Smooth muscle cell (in vitro differentiated cells): Measurements from ENCODE around the gene RGS7. TPM values are rescaled to one million over a fixed set of nuclear protein-coding genes. Genes with fewer than 3 reads are reported as not detected.

ENCODE experiments used
- DNase-seq: peaks from one replicate; lab custom pipeline; 2025; ENCODE audit not compliant: unreplicated experiment; lab: John Stamatoyannopoulos, UW
- H2AFZ ChIP-seq: fragments of 200-600 bp; sonication (generic); 2 replicates; pipeline ENCODE4 v1.6.0; 2016; ENCODE audit warnings: antibody characterized with exemption, low read depth, mild to moderate bottlenecking
- H3F3A ChIP-seq: fragments of 200-600 bp; sonication (generic); 2 replicates; pipeline ENCODE4 v1.6.0; 2017; ENCODE audit warnings: antibody characterized with exemption, low read depth
- H3K27ac ChIP-seq: fragments of 200-600 bp; sonication (generic); 2 replicates; pipeline ENCODE4 v1.5.1; 2016; ENCODE audit warnings: low read depth, mild to moderate bottlenecking
- H3K27me3 ChIP-seq: fragments of 200-600 bp; sonication (generic); 2 replicates; pipeline ENCODE4 v1.6.1; 2016; ENCODE audit warnings: low read depth, mild to moderate bottlenecking
- H3K36me3 ChIP-seq: fragments of 200-600 bp; sonication (generic); 2 replicates; pipeline ENCODE4 v1.5.1; 2016; ENCODE audit warnings: low read depth
- H3K4me1 ChIP-seq: fragments of 200-600 bp; sonication (generic); 2 replicates; pipeline ENCODE4 v1.5.1; 2016; ENCODE audit warnings: low read depth
- H3K4me2 ChIP-seq: fragments of 200-600 bp; sonication (generic); 2 replicates; pipeline ENCODE4 v1.6.0; 2016; ENCODE audit warnings: mild to moderate bottlenecking
- H3K4me3 ChIP-seq: fragments of 200-600 bp; sonication (generic); 2 replicates; pipeline ENCODE4 v1.5.1; 2016; ENCODE audit warnings: mild to moderate bottlenecking
- H3K79me2 ChIP-seq: fragments of 200-600 bp; sonication (generic); 2 replicates; pipeline ENCODE4 v1.6.0; 2016; ENCODE audit warnings: low read depth, mild to moderate bottlenecking
- H3K9ac ChIP-seq: fragments of 200-600 bp; sonication (generic); 2 replicates; pipeline ENCODE4 v1.6.0; 2016; ENCODE audit warnings: low read depth
- H3K9me3 ChIP-seq: fragments of 200-600 bp; sonication (generic); replicated peaks from 2 replicates; pipeline ENCODE4 v1.5.1; 2016; ENCODE audit warnings: low read depth
- H4K20me1 ChIP-seq: fragments of 200-600 bp; sonication (generic); 2 replicates; pipeline ENCODE4 v1.6.0; 2016; ENCODE audit warnings: low read depth
- WGBS: methylation state at CpG from one replicate; pipeline ENCODE4 v1.1.7; 2016; ENCODE audit warnings: low lambda C conversion rate; 5-methylcytosine and 5-hydroxymethylcytosine counted together
- polyA plus RNA-seq: library from polyadenylated mRNA; unstranded; fragments of >200 nt; fragmentation: Nextera tagmentation; extraction: Ambion mirVana; gene quantifications from 2 replicates; pipeline ENCODE4 v1.2.1, GENCODE V29; 2016
- total RNA-seq: library from RNA; depleted of rRNA; stranded (reverse); fragments of >200 nt; gene quantifications from 2 replicates; pipeline ENCODE4 v1.2.3, GENCODE V29; 2014
- TF ChIP-seq, protein P1 (sequence below): fragments of 200-600 bp; sonication (generic); IDR thresholded peaks from 2 replicates; pipeline ENCODE4 v1.5.1; 2017; ENCODE audit warnings: borderline replicate concordance, mild to moderate bottlenecking, antibody characterized with exemption; ENCODE audit not compliant: insufficient read depth, poor library complexity, severe bottlenecking

The RGS7 gene
- total and polyA plus RNA-seq, 2 experiments from 2014 or later = 0.16 TPM; not detected in 1

DNA sequence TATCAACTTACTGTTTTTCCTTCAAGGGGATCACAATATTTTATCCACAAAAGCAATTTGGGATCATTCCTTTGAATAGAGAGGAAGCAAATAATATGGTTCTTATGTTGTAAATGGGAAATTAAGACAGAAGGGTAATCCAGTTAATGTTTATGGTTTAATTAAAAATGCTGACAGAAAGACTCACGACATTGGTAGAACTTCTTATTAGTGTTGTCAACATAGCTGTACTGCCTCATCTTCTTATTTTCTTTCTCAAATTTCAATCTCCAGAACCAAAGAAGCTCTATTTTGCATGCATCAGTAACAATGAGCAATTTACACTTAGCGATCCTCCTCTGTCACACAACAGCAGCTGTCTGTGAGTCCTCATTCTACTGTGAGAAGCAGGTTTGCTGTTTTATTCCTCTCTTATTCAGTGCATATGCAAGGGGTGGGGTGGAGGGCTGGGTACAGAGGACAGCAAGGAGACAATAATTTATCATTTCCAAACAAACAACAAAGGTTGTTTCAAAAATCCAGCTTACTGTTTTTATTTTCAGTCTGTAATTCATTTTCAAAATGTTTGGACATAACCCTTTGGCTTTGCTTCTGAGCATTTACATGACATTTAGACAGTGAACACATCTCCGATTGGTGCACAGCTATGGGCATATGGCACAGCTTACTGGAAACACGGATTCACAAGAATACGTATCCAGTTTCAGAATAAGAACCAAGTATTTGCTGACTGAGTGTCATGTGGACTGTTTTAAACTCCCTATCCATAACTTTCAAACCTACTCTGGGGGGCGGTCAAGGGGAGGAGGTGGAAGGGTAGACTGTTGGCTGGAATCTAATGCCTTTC is 335.9 kb downstream of the RGS7 start:
- DNase-seq = no peak
- Histone ChIP-seq H3K27ac (no peak overlapping the region), H3K4me1 (no peaks in the 10 kb centered on the region), H3K27me3 (no peaks in the 10 kb centered on the region), H4K20me1 (no peaks in the 10 kb centered on the region), H3F3A (no peaks in the 10 kb centered on the region), H3K9me3 (no peaks in the 10 kb centered on the region), H3K9ac (no peak overlapping the region), H2AFZ (no peak overlapping the region), H3K36me3 (no peaks in the 10 kb centered on the region), H3K4me3 (no peak overlapping the region), H3K4me2 (no peak overlapping the region), H3K79me2 (no peaks in the 10 kb centered on the region)
- TF ChIP-seq, protein P1, sequence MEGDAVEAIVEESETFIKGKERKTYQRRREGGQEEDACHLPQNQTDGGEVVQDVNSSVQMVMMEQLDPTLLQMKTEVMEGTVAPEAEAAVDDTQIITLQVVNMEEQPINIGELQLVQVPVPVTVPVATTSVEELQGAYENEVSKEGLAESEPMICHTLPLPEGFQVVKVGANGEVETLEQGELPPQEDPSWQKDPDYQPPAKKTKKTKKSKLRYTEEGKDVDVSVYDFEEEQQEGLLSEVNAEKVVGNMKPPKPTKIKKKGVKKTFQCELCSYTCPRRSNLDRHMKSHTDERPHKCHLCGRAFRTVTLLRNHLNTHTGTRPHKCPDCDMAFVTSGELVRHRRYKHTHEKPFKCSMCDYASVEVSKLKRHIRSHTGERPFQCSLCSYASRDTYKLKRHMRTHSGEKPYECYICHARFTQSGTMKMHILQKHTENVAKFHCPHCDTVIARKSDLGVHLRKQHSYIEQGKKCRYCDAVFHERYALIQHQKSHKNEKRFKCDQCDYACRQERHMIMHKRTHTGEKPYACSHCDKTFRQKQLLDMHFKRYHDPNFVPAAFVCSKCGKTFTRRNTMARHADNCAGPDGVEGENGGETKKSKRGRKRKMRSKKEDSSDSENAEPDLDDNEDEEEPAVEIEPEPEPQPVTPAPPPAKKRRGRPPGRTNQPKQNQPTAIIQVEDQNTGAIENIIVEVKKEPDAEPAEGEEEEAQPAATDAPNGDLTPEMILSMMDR = no peak
- 95% methylated on average over 6 of the region's 6 CpGs for WGBS

DNA sequence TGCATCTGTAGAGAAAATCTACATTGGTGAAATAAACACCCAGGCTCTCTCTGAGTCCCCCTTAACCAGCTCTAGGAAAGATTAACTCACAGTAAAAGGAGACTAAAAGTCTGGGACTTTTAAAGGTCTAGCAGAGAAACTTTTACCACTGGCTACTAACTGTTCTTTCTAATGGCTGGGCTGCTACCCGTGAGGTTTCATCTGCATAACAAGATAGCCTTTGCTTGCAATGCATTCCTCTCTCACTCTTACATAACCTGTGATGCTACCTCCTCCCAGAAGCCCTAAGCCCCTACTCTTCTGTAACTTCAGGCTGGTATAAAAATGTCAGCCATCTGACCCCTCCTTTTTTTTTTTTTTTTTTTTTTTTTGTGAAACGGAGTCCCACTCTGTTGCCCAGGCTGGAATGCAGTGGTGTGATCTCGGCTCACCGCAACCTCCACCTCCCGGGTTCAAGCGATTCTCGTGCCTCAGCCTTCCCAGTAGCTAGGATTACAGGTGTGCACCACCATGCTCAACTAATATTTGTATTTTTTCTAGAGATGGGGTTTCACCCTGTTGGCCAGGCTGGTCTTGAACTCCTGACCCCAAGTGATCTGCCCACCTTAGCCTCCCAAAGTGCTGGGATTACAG is 344.2 kb downstream of the RGS7 start:
- WGBS = 63% methylated on average over 7 of the region's 7 CpGs
- no peak for DNase-seq
- Histone ChIP-seq H3K9ac (no peak overlapping the region), H3F3A (no peaks in the 10 kb centered on the region), H3K9me3 (no peaks in the 10 kb centered on the region), H3K36me3 (no peaks in the 10 kb centered on the region), H3K4me2 (no peak overlapping the region), H3K4me1 (no peaks in the 10 kb centered on the region), H4K20me1 (no peaks in the 10 kb centered on the region), H3K4me3 (no peak overlapping the region), H3K27me3 (no peaks in the 10 kb centered on the region), H3K79me2 (no peaks in the 10 kb centered on the region), H2AFZ (no peak overlapping the region), H3K27ac (no peak overlapping the region)
- TF ChIP-seq, protein P1 = no peak

DNA sequence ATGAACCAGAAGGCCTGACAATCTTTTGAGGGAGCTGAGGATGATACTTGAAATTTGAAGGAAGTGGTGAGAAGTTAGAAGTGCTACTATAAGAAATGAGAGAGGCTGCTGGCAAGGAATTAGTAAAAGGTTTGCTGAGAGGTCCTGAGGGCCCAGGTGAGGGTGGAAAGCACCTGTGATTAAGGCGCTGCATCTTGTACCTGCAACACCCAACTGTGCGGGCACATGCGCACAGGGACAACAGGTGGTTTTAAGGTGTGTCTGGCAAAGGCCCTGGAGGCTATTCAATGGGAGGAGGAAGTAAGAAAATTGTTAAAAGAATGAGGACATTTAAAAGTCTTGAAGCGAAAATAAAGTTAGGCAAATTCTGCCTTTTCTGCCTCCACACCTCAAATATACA is 349.3 kb downstream of the RGS7 start:
- Histone ChIP-seq H3K9ac (no peak overlapping the region), H3F3A (no peaks in the 10 kb centered on the region), H3K36me3 (no peaks in the 10 kb centered on the region), H3K4me2 (no peak overlapping the region), H3K27ac (no peak overlapping the region), H3K4me1 (no peaks in the 10 kb centered on the region), H3K9me3 (no peaks in the 10 kb centered on the region), H3K79me2 (no peaks in the 10 kb centered on the region), H3K4me3 (no peak overlapping the region), H3K27me3 (no peaks in the 10 kb centered on the region), H2AFZ (no peak overlapping the region), H4K20me1 (no peaks in the 10 kb centered on the region)
- TF ChIP-seq, protein P1 = no peak
- WGBS = 93% methylated on average over 4 of the region's 4 CpGs
- DNase-seq = no peak
